GM19099 (cell line): ENCODE data around the gene NBEA.

Experiments
- POLR2A ChIP-seq: IDR thresholded peaks from 3 replicates; pipeline ENCODE4 v1.6.1; 2011; ENCODE audit warnings: low read depth; ENCODE audit not compliant: insufficient read length; ENCODE audit errors: extremely low read depth

The NBEA gene

GRCh38 chr13:34939771-34940170 is 2.3 kb upstream of the NBEA start:
- no peak for TF ChIP-seq POLR2A

GRCh38 chr13:34941436-34941834 is 635 bp upstream of the NBEA start:
- TF ChIP-seq POLR2A: no peak

DNA sequence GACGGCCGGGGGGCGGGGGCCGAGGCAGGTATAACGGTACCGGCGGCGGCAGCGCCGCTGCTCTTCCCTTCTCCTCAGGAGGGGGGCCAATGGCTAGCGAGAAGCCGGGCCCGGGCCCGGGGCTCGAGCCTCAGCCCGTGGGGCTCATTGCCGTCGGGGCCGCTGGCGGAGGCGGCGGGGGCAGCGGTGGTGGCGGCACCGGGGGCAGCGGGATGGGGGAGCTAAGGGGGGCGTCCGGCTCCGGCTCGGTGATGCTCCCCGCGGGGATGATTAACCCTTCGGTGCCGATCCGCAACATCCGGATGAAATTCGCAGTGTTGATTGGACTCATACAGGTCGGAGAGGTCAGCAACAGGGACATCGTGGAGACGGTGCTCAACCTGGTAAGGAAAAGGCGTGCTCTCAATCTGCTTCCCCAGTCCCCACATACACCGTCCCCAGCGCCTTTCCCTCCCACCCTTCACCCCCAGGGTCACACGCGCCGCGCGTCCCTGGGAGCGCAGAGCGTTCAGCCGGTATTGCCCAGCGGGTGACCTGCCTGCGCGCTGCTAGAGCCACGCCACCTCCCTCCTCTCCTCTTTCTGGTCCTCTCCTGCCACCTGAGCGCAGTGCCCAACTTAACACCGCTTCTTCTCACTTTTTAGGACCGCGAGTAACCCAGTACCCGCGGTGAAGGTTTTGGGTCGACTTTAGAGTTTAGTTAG is 814 bp downstream of the NBEA start:
- no peak for TF ChIP-seq POLR2A

- TF ChIP-seq POLR2A: no peak
Observed at GRCh38 chr13:34943436-34944273, 1.6 kb downstream of the NBEA start.

DNA sequence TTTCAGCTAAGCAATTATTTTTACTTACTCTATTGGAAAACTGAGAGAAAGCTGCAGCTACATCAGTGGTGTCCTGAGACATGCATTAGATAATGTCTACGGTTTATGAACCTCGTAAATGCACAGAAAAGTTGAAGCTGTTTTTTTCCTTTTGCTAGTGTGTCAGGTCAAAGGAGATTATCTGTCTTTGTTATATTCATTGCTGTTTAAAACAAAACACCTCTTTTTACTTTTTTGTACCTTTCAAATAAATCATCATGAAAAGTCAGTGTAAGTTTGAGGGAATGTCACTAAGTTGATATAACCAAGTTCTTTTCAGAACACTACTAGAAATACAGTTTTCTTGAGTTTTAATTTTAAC is 2.2 kb downstream of the NBEA start:
- no peak for TF ChIP-seq POLR2A

DNA sequence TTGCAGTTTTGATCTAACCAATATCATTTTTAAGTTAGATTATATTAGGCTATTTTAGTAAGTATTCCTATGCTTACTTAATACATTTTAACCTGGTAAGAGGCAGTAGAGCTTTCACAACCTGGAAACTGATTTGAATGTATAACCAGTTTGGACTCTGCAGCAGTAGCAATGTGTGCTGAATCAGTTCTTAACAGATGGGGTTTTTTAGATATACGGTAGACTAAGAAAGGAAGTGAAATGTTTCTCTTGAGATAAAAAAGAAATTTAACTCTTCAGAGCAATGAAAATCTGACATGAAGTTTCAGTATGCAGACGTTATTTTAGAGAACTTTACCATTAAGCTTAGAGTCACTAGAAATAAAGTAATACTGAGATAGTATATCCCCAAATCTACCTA is 2.7 kb downstream of the NBEA start:
- no peak for TF ChIP-seq POLR2A

GRCh38 chr13:34951528-34951927 is 9.5 kb downstream of the NBEA start:
- TF ChIP-seq POLR2A: no peak

DNA sequence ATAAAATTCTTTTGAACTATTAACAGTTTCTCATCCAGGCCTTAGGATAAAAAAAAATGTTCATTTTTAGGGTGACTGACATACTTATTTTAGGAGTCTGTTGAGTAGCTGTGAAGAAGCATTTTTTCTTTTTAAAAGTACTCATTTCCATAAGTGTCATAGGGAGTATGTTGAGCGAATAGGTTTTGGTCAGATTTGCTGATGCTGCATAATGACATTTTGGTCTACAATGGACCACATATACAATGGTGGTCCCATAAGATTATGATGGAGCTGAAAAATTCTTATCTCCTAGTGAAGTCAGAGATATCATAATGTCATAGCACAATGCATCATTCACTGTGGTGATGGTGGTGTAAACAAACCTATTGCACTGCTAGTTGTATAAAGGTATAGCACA is 17.4 kb downstream of the NBEA start:
- no peak for TF ChIP-seq POLR2A

DNA sequence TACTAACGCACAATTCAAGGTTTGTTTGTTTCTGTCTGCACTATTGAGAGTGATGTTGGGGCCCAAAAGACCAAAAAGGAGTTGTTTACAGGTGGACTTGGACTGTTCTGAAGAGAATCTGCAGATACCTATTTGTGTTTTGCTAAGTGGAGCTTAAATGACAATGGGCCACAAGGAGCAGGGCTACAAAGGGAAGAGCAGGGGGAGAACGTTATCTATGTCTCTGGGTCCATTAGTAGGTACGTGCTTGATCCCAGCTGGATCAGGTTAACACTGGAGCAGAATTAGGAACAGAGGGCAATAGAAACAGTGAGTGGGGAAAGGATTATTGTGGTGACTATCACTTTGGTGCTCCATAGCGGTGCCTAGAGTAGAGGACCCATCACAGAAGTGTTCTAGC is 22.5 kb downstream of the NBEA start:
- TF ChIP-seq POLR2A: no peak

GRCh38 chr13:34967851-34968562 is 25.9 kb downstream of the NBEA start:
- no peak for TF ChIP-seq POLR2A

- no peak for TF ChIP-seq POLR2A
Observed at GRCh38 chr13:34970961-34971360, 28.9 kb downstream of the NBEA start.

- no peak for TF ChIP-seq POLR2A
Observed at GRCh38 chr13:34971473-34971872, 29.4 kb downstream of the NBEA start.

DNA sequence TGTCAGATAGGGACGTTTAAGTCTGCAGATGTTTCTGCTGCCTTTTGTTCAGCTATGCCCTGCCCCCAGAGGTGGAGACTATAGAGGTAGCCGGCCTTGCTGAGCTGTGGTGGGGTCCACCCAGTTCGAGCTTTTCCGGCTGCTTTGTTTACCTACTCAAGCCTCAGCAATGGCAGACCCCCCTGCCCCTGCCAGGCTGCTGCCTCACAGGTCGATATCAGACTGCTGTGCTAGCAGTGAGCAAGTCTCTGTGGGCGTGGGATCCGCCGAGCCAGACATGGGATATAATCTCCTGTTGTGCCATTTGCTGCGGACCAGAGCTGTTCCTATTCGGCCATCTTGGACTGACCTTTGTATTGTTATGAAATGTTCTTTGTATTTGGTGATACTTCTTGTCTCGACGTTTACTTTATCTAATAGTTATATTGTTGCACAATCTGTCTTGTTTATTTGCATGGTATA is 46.3 kb downstream of the NBEA start:
- TF ChIP-seq POLR2A: no peak

GRCh38 chr13:34990399-34991214 is 48.5 kb downstream of the NBEA start:
- no peak for TF ChIP-seq POLR2A

DNA sequence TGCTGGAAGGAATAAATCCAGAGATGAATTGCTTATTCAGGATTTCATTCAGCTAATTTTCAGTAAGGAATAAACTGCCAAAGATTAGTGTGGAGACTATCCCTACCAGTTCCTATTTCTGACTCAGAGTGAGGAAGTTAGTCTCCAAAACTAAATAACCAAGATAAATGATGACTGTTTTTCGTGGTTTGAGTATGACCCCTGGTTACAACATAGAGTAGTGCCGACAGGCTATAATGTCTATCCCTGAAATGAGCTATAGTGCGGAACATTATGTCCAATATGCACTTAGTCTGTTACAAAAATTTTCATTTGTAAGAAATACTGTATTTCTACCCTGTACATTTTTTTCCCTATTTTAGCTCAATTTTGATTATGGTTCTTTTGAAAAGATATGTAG is 51.4 kb downstream of the NBEA start:
- TF ChIP-seq POLR2A: no peak
